ENCODE measurements around the gene MAP3K13.
A peak's percentile ranks its signal among the peaks of the same experiment; 100 is the strongest.

Gene MAP3K13, protein sequence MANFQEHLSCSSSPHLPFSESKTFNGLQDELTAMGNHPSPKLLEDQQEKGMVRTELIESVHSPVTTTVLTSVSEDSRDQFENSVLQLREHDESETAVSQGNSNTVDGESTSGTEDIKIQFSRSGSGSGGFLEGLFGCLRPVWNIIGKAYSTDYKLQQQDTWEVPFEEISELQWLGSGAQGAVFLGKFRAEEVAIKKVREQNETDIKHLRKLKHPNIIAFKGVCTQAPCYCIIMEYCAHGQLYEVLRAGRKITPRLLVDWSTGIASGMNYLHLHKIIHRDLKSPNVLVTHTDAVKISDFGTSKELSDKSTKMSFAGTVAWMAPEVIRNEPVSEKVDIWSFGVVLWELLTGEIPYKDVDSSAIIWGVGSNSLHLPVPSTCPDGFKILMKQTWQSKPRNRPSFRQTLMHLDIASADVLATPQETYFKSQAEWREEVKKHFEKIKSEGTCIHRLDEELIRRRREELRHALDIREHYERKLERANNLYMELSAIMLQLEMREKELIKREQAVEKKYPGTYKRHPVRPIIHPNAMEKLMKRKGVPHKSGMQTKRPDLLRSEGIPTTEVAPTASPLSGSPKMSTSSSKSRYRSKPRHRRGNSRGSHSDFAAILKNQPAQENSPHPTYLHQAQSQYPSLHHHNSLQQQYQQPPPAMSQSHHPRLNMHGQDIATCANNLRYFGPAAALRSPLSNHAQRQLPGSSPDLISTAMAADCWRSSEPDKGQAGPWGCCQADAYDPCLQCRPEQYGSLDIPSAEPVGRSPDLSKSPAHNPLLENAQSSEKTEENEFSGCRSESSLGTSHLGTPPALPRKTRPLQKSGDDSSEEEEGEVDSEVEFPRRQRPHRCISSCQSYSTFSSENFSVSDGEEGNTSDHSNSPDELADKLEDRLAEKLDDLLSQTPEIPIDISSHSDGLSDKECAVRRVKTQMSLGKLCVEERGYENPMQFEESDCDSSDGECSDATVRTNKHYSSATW

DNA sequence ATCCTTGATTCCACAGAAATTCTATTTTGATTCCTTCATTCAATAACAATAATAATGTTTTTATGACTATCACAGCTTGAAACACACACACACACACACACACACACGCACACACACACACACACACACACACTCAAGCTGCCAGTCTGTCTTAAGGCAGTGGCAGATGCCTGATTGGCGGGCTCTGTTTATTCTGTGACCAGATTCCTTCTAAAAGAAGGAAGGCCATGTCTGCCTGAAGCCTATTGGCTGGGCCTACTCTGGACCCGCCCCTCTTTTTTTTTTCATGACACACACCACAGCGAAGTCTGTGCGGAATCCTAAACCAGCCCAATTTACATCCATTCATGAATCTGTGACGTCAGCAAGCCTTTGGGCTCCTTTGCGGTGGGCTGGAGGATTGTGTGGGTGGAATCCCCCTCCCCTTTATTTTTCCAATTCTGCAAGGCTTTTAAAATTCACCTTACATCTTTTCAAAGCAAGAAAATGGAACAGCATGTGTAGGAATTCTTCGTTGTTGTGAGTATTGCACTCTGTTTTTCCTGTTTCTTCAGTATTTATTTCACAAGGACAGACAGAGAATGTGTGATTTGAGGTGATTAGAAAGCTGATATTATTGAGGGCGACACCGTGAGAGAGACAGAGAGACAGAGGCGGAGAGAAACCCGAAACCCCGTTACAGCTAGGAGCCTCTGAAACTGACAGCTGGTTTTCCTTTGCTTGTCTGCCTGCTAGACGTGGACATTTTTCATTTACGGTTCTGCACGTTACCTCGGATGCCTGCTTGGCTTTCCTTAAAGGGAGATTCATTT lies at the start of gene MAP3K13:
TSS of gene MAP3K13 (plus strand) at position 287 of the 812 bp plus-strand sequence. CDS start 65,446 bp downstream, outside the sequence.
- peak; percentile 95 for FAIRE-seq

DNA sequence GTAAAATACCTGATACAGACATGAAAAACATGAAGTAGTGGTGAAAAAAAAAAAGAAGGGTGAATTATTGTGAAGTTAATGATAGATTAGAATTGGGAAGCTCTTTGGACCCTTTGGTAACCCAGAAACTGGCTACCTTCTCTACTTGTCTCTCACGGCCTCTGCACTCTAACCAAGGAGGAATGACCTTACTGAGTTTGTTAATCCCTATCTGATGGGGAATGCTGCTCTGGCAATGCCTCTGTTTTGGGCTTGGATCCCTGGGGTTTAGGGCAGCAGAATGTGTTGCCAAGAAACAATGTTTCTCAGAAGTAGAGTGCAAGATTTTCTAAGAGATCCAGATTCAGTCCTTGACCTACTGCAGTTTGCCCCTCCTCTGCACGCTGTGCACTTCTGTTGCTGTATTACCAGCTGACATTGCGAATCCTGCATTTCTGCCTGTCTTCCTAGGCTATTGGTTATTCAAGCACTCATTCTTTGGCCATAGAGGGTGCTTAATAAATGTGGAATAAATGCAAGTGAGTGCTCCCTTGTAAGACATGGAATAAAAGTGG lies 49.2 kb upstream of the MAP3K13 start:
- FAIRE-seq: no peak

More for the DNA sequence above, at the start of gene MAP3K13:
- peak; percentile 75 for DNase-seq (ENCODE audit: extremely low spot score, insufficient read length, low read depth)

DNA sequence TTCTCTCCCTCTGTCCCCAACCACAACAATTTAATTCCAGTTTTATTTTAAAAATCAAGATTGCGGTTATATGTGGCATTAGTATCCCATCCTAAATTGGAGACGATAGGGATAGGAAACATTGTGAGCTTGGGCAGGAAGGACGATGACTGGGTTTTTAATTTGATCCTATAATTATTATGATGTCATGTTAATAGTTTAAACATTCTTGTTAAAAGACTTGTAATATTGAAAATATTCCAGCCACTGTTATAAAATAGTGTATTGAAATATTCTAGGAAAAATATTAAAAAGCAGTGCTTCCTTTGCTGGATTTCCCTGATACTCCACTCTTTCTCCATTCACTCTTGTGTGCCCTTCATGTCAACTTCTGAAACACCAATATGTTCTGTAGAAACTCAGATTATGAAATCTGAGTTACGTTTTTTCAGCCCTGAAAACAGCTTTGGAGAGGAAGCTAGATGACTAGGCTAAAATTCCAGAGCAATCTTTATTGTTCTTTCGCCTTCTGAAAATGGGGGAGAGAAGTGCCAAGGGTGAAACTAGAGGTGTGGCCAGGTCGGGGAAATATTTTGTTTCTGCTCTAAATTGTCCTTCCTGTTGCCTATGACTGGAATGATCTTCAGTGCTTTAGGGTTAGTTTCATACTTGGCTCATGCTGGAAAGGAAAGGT lies 46.1 kb upstream of the MAP3K13 start:
- no peak for DNase-seq (ENCODE audit: extremely low spot score, insufficient read length, low read depth)
- FAIRE-seq: peak; percentile 33

More for the DNA sequence above, 49.2 kb upstream of the MAP3K13 start:
- no peak for DNase-seq (ENCODE audit: extremely low spot score, insufficient read length, low read depth)

DNA sequence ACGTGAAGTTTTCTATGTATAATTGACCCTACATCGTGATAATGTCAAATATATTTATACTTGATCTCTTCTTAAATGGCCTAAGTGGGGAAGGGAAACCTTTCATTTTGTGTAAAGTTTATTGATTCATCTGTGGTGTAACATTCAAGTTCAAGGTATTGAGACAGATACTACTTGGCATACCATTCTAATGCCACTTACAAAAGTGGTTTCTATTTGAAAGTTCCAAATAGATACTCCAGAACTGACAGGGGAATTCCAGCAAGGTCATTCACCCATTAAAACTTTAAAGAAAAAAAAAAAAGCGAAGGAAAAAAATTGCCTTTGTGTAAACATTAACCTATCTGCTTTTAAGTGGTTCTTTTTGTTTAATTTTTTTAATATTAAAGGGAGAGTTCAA lies 45.3 kb upstream of the MAP3K13 start:
- FAIRE-seq: peak; percentile 63

DNA sequence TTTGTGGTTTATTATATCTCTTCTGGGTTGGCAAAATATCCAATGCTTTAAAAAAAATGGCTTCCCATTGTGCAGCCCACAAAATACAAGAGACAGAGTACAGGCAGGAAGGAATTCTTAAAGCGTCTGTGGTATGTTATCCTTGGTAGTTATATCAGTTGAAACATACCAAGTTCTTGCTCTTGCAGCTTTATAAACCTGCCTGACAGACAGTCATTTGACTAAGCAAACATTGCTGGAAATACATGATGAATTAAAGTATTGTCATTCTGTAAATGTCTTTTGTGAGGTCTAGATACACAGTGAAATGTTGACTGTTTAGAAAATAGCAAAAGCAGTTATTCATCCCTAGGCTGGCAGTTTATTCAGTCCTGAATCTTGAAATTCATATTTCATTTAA lies 44.8 kb upstream of the MAP3K13 start:
- FAIRE-seq: no peak

More for the DNA sequence above, 45.3 kb upstream of the MAP3K13 start:
- DNase-seq (ENCODE audit: extremely low spot score, insufficient read length, low read depth): no peak

DNA sequence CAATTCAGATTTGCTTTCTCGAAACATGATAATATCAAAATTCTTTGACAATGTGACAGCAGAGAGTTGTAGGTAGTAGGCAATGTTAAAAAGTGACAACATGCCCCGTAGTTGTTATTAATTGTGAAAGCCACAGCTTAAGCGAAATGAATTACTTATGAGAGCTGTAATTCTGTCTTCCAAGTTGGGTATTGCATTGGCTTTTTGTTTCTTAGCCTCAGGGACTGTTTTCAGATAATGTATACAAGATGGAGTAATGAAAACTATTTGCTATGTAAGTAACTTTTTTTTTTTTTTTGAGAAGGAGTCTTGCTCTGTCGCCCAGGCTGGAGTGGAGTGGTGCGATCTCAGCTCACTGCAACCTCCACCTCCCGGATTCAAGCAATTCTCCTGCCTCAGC lies 43.1 kb upstream of the MAP3K13 start:
- no peak for DNase-seq (ENCODE audit: extremely low spot score, insufficient read length, low read depth)

More for the DNA sequence above, 44.8 kb upstream of the MAP3K13 start:
- DNase-seq (ENCODE audit: extremely low spot score, insufficient read length, low read depth): no peak

DNA sequence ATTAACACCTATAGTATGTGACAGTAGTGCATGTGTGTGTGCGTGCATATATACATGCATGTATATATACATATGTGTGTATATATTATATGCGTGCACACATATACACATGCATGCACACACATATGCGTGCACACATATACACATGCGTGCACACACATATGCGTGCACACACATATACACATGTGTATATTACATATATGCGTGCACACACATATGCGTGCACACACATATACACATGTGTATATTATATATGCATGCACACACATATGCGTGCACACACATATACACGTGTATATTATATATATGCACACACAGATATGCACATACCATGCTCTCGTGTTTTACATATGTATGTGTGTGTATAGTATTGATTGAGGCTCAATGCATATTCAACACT lies 42.0 kb upstream of the MAP3K13 start:
- FAIRE-seq (no peak), DNase-seq (ENCODE audit: extremely low spot score, insufficient read length, low read depth) (no peak)

More for the DNA sequence above, 43.1 kb upstream of the MAP3K13 start:
- FAIRE-seq: no peak

DNA sequence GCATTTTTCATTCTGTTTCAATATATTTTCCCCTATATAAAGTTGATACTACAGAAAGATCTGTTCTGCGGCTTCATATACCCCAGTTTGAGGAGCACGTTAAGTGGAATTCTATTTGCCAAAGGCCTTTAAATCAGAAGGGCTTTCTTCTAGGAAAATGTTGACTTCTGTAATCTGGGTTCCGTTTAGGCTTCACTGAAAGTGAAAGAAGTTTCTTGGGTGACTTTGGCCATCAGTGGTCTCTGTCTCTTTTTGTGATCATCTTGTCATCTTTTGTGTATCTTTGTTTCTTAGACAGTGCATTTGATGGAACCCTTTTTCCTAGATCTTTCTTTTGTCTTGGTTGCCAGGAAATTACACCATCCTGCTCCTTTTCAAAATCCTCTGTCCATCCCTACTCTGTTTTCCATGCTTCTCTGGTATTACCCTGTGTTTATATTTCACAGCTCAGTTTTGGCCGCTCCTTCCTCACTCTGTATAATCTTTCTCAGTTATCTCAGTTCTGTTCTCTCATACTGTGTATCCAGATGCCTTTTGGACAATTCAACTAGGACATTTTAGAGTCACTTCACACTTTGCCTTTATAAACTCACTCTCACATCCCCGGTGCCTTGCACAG lies 40.7 kb upstream of the MAP3K13 start:
- no peak for FAIRE-seq

DNA sequence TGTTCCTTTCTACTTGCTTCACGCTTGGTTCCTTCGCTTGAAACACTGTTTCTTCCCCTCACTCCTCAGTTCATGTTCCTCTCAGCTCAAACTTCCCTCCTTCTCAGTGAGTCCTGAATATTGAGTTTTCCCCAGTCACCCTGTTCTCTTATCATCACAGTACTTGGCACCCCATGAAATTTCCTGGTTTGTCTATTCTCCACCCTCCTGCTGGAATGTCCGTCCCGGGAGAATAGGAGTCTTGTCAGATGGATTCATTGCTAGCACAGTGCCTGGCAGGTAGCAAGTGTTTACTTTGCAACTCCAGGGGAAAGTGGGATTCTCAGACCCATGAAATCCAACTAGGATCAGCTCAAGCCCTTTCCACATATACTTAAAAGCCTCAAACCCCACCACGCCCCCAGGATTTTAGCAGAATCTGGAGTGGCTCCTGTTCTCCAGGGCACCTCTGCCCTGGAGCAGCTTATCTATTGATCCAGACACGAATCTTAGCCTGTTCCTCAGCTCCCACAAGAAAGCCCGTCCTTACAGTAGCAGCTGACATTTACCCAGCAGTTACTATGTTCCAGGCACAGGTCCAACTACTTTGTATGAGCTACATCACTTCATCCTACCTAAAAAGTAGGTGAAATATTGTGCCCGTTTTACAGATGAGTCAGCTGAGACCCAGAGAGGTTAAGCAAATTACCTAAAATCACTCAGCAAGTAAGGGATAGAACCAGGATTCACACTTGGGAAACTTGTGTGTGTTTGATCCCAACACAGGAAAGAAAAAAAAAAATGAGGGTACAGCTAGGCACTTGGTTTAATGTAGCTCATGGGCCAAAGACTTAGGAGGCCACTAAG lies 36.8 kb upstream of the MAP3K13 start:
- DNase-seq (ENCODE audit: extremely low spot score, insufficient read length, low read depth): no peak
- FAIRE-seq: no peak

More for the DNA sequence above, 40.7 kb upstream of the MAP3K13 start:
- no peak for DNase-seq (ENCODE audit: extremely low spot score, insufficient read length, low read depth)

DNA sequence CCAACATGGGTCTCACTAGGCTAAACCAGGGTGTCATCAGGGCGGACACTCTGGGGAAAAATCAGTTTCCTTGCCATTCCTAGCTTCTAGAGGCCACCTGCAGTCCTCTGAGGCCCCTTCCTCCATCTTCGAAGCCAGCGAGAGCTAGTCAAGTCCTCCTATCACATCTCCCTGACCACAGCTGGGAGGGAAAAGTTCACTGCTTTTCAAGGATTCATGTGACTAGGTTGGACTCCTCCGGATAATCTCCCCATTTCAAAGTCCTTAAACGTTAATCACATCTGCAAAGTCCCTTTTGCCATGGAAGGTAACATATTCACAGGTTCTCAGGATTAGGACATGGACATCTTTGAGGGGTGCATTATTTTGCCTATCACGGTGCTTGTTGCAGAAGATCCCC lies 35.9 kb upstream of the MAP3K13 start:
- FAIRE-seq: no peak
- no peak for DNase-seq (ENCODE audit: extremely low spot score, insufficient read length, low read depth)

DNA sequence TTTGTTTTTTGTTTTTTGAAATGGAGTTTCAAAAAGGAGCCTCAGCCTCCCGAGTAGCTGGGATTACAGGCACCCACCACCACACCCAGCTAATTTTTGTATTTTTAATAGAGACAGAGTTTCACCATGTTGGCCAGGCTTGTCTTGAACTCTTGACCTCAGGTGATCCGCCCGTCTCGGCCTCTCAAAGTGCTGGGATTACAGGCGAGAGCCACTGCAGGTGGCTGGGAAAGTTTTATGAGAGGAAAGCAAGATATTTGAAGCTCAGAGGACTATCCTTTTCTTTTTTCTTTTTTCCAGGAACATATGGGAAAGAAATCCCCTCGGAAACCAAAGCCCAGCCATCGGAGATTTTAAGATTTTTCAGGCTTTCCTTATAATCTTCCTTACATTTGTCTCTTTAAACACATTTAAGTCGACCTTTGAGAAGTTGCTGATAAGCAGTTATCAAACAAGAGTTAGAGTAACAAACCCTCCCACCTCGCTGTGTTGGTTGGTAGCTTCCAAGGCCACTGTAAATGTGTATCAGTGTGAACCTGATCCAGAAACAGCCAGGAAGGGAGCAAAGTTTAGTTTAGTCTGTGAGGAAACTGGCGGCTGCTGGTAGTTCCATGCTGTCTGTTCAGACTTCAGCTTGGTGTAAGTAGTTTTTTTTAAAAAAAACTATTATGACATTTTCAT lies 34.5 kb upstream of the MAP3K13 start:
- no peak for DNase-seq (ENCODE audit: extremely low spot score, insufficient read length, low read depth)
- FAIRE-seq: no peak

DNA sequence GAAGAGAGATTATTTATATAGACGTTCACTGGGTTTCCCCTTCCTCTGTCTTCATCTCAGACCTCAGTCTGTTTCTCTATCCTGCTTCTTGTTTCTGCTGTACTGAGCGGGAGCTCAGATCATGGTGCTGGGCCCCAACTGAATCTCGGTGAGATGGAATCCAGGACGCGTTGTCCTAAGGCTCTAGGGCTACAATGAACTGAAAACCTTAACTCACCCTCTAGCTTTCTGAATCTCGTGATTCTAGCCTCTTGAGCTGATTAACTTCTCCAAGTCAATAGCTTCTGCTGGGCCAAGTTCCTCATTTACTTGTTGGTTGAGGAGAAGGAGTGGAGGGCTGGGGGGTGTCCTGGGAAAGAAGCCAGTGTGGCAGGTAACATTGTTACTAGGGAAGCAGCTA lies 32.7 kb upstream of the MAP3K13 start:
- FAIRE-seq: no peak
- no peak for DNase-seq (ENCODE audit: extremely low spot score, insufficient read length, low read depth)

DNA sequence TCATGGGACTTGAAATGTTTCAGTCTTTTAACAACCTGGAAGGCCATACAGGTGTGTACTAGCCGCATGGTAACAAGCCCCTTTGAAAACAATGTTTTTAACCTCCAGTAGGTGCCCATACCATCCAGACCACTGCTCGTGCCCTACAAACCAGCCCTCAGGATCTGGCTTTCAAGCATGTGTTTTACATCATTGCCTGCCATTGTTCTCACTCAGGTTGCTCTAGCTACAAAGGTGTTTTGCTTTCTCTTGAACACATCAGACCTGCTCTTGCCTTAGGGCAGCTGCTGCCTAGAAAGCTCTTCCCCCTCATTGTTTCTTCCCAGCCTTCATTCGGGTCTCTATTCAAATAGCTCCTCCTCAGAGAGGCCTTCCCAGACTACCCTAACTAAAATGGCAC lies 32.3 kb upstream of the MAP3K13 start:
- no peak for FAIRE-seq
- no peak for DNase-seq (ENCODE audit: extremely low spot score, insufficient read length, low read depth)

DNA sequence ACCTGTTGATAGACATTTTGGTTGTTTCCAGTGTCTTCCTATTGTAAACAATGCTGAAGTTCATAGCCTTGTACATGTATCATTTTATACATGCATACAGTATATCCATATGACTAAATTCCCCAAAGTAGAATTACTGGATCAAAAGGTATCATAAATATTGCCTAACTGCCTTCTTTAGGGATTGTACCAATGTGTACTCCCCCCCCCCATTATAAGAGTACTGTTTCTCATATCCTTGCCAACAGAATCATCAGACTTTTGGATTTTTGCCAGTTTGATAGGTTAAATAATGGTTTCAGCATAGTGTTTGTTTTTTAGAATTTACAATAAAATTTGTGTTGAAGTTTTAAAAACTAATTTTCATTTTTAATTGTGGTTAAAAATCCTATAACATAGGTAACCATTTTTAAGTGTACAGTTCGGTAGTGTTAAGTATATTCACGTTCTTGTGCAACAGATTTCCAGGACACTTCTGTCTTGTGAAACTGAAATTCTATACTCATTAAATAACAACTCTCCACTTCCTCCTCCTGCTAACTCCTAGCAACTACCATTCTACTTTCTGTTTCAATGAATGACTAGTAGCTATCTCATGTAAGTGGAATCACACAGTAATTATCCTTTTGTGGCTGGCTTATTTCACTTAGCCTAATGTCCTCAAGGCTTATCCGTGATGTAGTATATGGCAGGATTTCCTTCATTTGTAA lies 30.8 kb upstream of the MAP3K13 start:
- FAIRE-seq (peak; percentile 92), DNase-seq (ENCODE audit: extremely low spot score, insufficient read length, low read depth) (no peak)

DNA sequence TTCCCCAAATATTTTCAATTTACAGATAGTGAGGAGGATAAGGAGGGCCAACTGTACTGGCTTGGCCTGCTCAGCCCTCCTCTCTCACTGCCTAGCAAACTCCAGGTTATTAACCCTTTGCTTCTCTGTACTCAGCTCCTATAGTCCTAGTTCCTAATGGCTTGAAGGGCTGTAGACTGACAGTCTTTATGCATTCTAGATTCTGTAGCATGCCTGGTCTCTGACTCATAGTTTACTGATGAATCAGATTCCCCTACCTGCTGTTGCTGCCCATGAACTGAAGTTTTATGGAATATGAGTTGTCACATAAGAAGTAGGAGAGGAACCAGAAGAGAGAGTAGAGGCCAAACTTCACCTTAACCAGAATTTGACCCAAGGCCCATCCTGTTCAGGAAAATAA lies 27.1 kb upstream of the MAP3K13 start:
- DNase-seq (ENCODE audit: extremely low spot score, insufficient read length, low read depth): no peak
- FAIRE-seq: no peak

DNA sequence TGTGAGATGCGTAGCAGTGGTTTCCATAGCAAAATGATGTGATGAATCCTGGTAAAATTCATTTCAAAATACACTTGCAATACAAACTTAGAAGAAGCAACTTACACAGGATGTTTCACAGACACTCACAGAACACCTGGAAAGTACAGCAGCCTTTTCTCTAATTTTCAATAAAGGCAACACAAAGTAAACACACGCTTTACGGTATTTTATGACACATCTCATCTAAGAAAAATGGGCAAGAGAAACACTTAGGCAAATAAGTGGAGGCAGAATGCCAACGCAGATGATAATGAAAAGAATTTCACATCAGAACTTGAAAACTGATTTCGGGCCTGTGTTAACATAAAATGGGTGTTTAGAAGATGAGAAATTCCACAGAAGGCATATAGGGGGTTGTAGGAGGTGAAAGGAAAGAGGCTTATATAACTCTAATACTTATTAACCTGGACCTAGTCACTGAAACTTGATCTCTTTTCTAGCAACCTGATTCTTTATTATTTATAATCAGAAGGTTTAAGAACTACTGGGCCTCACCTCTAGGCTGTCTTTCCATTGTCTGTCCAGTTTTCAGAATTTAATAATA lies 25.6 kb upstream of the MAP3K13 start:
- no peak for DNase-seq (ENCODE audit: extremely low spot score, insufficient read length, low read depth)
- FAIRE-seq: no peak

Measured in GM18507 (cell line).